GM19455 (cell line): ENCODE data around the gene SPRR3.
"Not testable (repeated sequence)": the region's sequence is repeated elsewhere in the genome, so short reads cannot be mapped to it uniquely, and the experiment has no call there.

Experiments
- ATAC-seq: cut with Tn5 transposase; IDR thresholded peaks from one replicate; pipeline ENCODE4 v1.9.1; 2021; ENCODE audit not compliant: unreplicated experiment

SPRR3 gene

GRCh38 chr1:152982076-152982475 is 19.5 kb upstream of the SPRR3 start:
- no peak for ATAC-seq

DNA sequence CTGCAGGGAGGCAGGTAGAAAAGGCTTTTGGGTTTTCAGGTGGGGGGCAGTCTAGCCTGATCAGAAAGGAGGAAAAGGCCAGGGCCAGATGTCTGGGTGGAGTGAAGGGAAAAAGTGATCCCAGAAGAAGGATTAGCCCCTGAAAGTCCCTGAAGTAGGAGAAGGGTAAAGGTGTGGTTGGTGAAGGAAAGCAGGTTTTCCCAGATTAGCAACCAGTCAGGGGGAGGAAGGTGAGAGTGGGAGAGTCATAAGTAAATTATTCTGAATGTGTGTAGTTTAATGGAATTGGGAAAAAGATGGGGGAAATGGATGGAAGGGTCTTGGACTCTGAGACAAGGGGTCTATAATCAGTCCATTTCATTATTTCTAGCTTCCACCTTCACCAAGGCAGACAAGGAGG is 18.3 kb upstream of the SPRR3 start:
- ATAC-seq: no peak

GRCh38 chr1:152983743-152984142 is 17.8 kb upstream of the SPRR3 start, which contains the start of gene SPRR1A:
TSS of gene SPRR1A (plus strand) at chr1:152984081. CDS start at chr1:152985231, 1,150 bp downstream.
- no peak for ATAC-seq

DNA sequence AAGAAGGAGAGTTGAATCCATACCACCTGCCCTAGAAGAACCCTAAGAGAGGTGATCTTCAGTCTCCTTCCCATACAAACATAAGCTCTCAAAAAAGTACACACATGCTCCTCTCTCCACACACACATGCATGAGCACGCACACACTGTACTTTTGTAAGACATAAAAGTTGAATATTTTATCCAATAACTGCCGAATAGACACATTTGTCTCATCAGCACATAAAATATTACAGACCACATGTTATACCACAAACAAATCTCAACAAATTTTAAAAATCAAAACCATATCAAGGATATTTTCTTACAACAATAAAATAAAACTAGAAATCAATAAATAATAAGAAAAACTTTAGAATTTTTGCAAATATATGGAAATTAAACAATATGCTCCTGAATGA is 15.0 kb upstream of the SPRR3 start:
- ATAC-seq: no peak

DNA sequence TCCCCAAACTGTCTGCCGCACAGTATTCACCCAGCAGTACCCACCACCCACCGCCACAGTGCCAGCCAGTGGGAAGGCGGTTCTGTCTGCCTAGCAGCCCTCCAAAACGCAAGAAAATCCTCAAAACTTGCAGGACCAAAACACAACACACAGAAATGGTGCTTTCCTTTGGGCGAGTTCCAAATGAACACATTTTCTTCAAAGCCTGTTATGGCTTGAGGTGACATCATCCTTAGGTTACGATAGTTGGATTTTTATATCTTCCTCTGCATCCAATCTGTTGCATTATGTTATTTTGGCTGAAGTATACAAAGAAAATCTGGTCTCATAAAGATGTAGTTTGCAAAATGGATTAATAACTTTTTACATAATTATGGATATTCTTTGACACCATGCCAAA is 8.4 kb upstream of the SPRR3 start:
- no peak for ATAC-seq

DNA sequence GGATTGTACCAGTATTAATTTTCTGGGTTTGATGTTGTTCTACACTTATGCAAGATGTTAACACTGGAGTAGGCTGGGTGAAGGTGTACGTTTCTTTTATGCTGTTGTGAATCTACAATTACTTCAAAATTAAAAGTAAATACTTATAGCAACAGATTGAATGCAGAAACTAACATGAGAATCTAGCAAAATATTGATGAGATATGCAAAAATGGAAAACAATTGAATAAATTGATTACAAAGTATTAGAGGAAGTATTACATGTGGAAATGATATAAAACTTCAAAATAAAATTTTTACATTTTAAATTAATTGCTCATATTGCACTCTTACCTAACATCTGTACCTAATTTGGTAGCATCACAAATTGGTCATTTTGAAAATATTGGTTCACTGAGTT is 5.7 kb upstream of the SPRR3 start:
- no peak for ATAC-seq

GRCh38 chr1:152996633-152997400 is 4.7 kb upstream of the SPRR3 start:
- ATAC-seq: no peak

- no peak for ATAC-seq
Measured at GRCh38 chr1:152997901-152998300, 3.6 kb upstream of the SPRR3 start.

GRCh38 chr1:152998476-152998875 is 3.1 kb upstream of the SPRR3 start:
- no peak for ATAC-seq

GRCh38 chr1:152999818-153000217 is 1.7 kb upstream of the SPRR3 start:
- no peak for ATAC-seq

DNA sequence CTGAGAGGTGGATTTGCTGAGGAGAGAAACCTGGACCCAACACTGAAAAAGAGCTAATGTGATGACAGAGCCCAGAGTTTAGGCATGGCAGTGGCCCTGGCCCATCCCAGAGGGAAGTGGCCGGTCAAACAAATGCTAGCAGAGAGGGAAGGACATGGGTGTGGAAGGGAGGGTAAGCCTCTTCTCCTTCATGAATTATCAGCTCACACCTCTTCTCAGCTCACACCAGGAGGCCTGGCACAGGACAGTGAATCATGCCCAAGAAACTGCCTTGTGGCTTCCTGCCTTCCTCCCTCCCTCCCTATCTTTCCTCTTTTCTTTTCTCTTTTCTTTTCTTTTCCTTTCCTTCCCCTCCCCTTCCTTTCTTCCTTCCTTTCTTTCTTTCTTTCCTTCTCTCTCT is 1.3 kb upstream of the SPRR3 start:
- no peak for ATAC-seq

- not testable (repeated sequence) for ATAC-seq
Measured at GRCh38 chr1:153011235-153011758, 9.7 kb downstream of the SPRR3 start.

DNA sequence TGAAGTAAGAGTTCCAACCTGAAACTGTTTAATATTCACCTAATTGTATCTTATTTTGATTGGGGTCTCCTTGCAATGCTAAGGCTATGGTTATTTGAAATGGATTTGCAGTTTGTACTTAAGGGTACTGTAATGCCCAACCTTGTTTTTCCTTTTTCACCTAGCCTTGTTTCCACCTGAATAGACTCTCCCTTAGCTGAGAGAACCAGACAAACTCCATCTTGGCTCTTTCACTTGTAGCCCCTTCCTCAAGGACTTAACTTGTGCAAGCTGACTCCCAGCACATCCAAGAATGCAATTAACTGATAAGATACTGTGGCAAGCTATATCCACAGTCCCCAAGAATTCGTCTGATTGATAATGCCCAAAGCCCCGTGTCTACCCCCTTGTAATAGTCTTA is 20.3 kb downstream of the SPRR3 start:
- not testable (repeated sequence) for ATAC-seq

- ATAC-seq: not testable (repeated sequence)
Measured at GRCh38 chr1:153022340-153022739, 20.8 kb downstream of the SPRR3 start.

DNA sequence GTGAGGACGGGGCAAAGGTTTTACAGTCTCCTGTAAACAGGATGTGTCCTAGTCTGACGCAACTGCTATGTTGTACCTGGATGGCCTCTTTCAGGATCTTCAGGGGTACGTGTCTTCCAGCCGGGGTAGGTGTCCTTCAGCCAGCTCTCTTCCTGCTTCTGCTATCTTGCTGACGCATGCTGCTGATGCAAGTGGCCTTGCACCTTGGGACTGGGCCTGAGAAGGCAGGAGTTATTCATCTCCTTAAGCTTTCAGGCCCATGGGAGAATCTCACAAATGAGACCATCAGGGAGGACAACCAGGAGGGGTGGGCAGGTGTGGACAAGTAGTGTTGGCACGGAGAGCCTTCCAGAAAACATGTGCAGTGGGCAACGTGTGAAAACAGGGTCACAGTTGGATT is 21.6 kb downstream of the SPRR3 start:
- ATAC-seq: no peak

- ATAC-seq: no peak
Measured at GRCh38 chr1:153024413-153024812, 22.9 kb downstream of the SPRR3 start.

DNA sequence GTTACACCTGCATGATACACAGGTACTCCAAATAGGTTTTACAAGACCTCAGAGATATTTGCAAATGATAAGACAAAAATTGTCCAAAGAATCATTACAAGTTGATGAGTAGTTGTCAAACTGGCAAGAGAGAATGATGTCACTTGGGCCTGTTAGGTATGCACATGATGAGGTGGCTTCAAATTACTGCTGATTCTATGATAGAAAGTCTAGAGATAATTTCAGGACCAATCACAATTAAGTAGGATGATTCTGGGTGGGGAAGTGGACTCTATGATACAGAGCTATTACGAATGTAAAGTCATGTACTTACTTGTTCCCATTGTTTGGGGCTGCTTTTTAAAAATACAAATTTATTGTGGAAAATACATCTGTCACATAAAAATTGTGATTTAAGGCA is 24.2 kb downstream of the SPRR3 start:
- ATAC-seq: no peak

DNA sequence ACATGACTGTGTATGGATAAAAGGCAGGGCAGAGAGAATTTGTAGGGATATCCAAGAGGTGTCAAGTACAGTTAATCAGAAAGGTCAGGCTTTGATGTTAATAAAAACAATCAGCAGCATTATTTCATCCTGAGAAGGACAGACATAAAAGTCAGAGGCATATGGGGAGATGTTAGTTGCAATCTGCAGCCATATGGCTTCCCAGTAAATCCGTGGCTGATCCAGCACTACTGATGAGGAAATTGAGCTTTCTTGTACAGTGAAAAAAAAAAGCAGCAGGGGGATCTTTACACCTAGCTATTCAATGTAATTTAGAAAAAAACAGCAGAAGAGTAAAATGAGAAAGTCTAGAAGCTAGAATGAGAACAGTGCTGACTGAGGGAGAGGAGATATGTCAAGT is 27.2 kb downstream of the SPRR3 start:
- no peak for ATAC-seq

- no peak for ATAC-seq
Measured at GRCh38 chr1:153030895-153031294, 29.3 kb downstream of the SPRR3 start, which contains the start of gene SPRR1B. TSS of gene SPRR1B (plus strand) at chr1:153031203. CDS start at chr1:153032346, 1,143 bp downstream.

GRCh38 chr1:153032073-153032472 is 30.5 kb downstream of the SPRR3 start:
- ATAC-seq: no peak

GRCh38 chr1:153032677-153033308 is 31.2 kb downstream of the SPRR3 start:
- no peak for ATAC-seq

GRCh38 chr1:153035211-153035610 is 33.7 kb downstream of the SPRR3 start:
- ATAC-seq: no peak
